PC-9 (cell line): ENCODE results near the gene KL. TPM values are rescaled to one million over a fixed set of nuclear protein-coding genes. Genes with fewer than 3 reads are reported as not detected.

ENCODE experiments used
- BruUV-seq: library from RNA; stranded (reverse); fragments of 400-500 nt; replicated peaks from 2 replicates; lab custom pipeline; 2021; lab: Mats Ljungman, UMichigan
- CTCF ChIA-PET: fragments of 300-600 bp; sonication (Branson Sonifier 250); formaldehyde crosslinking; loops from one replicate; lab custom pipeline; 2022; ENCODE audit warnings: antibody characterized with exemption; lab: Charles Lee
- POLR2A ChIA-PET: fragments of 300-600 bp; sonication (Branson Sonifier 250); formaldehyde crosslinking; loops from one replicate; lab custom pipeline; 2022; ENCODE audit warnings: antibody characterized with exemption; ENCODE audit not compliant: unreplicated experiment; lab: Charles Lee
- DNase-seq, 2 experiments: peaks; one replicate each; pipeline versions ENCODE4 v3.0.0 to v3.0.0-alpha.2; 2015 to 2022; ENCODE audit warnings: mixed read lengths in 1 of 2
- H2AFZ ChIP-seq: fragments of 200-600 bp; sonication (generic); 2 replicates; pipeline ENCODE4 v1.8.1; 2017; ENCODE audit warnings: antibody characterized with exemption
- H3F3A ChIP-seq: fragments of 200-600 bp; sonication (generic); 2 replicates; pipeline ENCODE4 v1.8.1; 2017; ENCODE audit warnings: antibody characterized with exemption, mild to moderate bottlenecking, low read depth; ENCODE audit not compliant: insufficient read depth
- H3K27ac ChIP-seq: fragments of 200-600 bp; sonication (generic); 2 replicates; pipeline ENCODE4 v1.6.1; 2016; ENCODE audit warnings: mixed run types
- H3K27me3 ChIP-seq: fragments of 200-600 bp; sonication (generic); 2 replicates; pipeline ENCODE4 v1.6.1; 2016; ENCODE audit warnings: low read depth, mixed run types; ENCODE audit not compliant: insufficient read depth
- H3K36me3 ChIP-seq: fragments of 200-600 bp; sonication (generic); 2 replicates; pipeline ENCODE4 v1.6.1; 2016; ENCODE audit warnings: low read depth, mixed run types
- H3K4me1 ChIP-seq: fragments of 200-600 bp; sonication (generic); replicated peaks from 2 replicates; pipeline ENCODE4 v1.6.1; 2016; ENCODE audit warnings: mixed run types; ENCODE audit not compliant: insufficient read depth
- H3K4me2 ChIP-seq: fragments of 200-600 bp; sonication (generic); 2 replicates; pipeline ENCODE4 v1.6.1; 2017; ENCODE audit warnings: mixed run types
- H3K4me3 ChIP-seq: fragments of 200-600 bp; sonication (generic); 2 replicates; pipeline ENCODE4 v1.6.1; 2016; ENCODE audit warnings: mixed run types
- H3K79me2 ChIP-seq: fragments of 200-600 bp; sonication (generic); 2 replicates; pipeline ENCODE4 v1.6.1; 2017; ENCODE audit warnings: low read depth, mixed run types
- H3K9me2 ChIP-seq: fragments of 200-600 bp; sonication (generic); 2 replicates; pipeline ENCODE4 v1.8.1; 2017; ENCODE audit warnings: mild to moderate bottlenecking; ENCODE audit not compliant: insufficient read depth
- H3K9me3 ChIP-seq: fragments of 200-600 bp; sonication (generic); 2 replicates; pipeline ENCODE4 v1.8.1; 2016; ENCODE audit warnings: low read depth; ENCODE audit not compliant: insufficient read depth
- H4K20me1 ChIP-seq: fragments of 200-600 bp; sonication (generic); 2 replicates; pipeline ENCODE4 v1.8.1; 2017; ENCODE audit not compliant: insufficient read depth
- EZH2 ChIP-seq: fragments of 200-600 bp; sonication (generic); IDR thresholded peaks from 2 replicates; pipeline ENCODE4 v1.8.0; 2017; ENCODE audit warnings: antibody characterized with exemption, low read depth
- intact Hi-C: fragments of 100-400 bp; cut with micrococcal nuclease; formaldehyde crosslinking; loops from one replicate; pipeline ENCODE4 v1.10.0; 2022; ENCODE audit not compliant: unreplicated experiment
- total RNA-seq: library from RNA; stranded (reverse); gene quantifications from 2 replicates; pipeline ENCODE4 v1.2.3, GENCODE V29; 2021
- TF ChIP-seq, protein P1 (sequence below): fragments of 200-600 bp; sonication (generic); conservative IDR thresholded peaks from 2 replicates; pipeline ENCODE4 v1.6.1; 2017; ENCODE audit warnings: mixed run types, antibody characterized with exemption, mild to moderate bottlenecking, moderate library complexity

Gene KL
- total RNA-seq, 1 experiment from 2014 or later = 1.4 TPM

- no peaks in the 10 kb centered on the region for H3K9me2 ChIP-seq
- H3K27me3 ChIP-seq = no peaks in the 10 kb centered on the region
- H3K36me3 ChIP-seq = no peaks in the 10 kb centered on the region
- no peak overlapping the region for H3K27ac ChIP-seq
- no peaks in the 10 kb centered on the region for H3K9me3 ChIP-seq
- ChIA-PET POLR2A (no interaction called here), CTCF (no interaction called here)
- no TSS peak for BruUV-seq
- H3K79me2 ChIP-seq = no peaks in the 10 kb centered on the region
- no peak overlapping the region for H3K4me2 ChIP-seq
- no peak for DNase-seq
- no peaks in the 10 kb centered on the region for H4K20me1 ChIP-seq
- no peak overlapping the region for H2AFZ ChIP-seq
- H3F3A ChIP-seq = no peaks in the 10 kb centered on the region
- TF ChIP-seq, protein P1, sequence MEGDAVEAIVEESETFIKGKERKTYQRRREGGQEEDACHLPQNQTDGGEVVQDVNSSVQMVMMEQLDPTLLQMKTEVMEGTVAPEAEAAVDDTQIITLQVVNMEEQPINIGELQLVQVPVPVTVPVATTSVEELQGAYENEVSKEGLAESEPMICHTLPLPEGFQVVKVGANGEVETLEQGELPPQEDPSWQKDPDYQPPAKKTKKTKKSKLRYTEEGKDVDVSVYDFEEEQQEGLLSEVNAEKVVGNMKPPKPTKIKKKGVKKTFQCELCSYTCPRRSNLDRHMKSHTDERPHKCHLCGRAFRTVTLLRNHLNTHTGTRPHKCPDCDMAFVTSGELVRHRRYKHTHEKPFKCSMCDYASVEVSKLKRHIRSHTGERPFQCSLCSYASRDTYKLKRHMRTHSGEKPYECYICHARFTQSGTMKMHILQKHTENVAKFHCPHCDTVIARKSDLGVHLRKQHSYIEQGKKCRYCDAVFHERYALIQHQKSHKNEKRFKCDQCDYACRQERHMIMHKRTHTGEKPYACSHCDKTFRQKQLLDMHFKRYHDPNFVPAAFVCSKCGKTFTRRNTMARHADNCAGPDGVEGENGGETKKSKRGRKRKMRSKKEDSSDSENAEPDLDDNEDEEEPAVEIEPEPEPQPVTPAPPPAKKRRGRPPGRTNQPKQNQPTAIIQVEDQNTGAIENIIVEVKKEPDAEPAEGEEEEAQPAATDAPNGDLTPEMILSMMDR = no peak
- TF ChIP-seq EZH2 = no peak
- no peaks in the 10 kb centered on the region for H3K4me1 ChIP-seq
- H3K4me3 ChIP-seq = no peak overlapping the region
- intact Hi-C loops = no loop called here
These were observed 75.2 kb downstream of the KL start for GRCh38 chr13:33091415-33091774.

GRCh38 chr13:33092073-33092987 is 76.1 kb downstream of the KL start:
- intact Hi-C loops = no loop called here
- Histone ChIP-seq H3K27ac (no peak overlapping the region), H3K36me3 (no peaks in the 10 kb centered on the region), H2AFZ (no peak overlapping the region), H3F3A (no peaks in the 10 kb centered on the region), H3K4me1 (no peaks in the 10 kb centered on the region), H3K4me3 (no peak overlapping the region), H3K9me3 (no peaks in the 10 kb centered on the region), H3K27me3 (no peaks in the 10 kb centered on the region), H3K79me2 (no peaks in the 10 kb centered on the region), H4K20me1 (no peaks in the 10 kb centered on the region), H3K9me2 (no peaks in the 10 kb centered on the region), H3K4me2 (no peak overlapping the region)
- ChIA-PET CTCF (no interaction called here), POLR2A (no interaction called here)
- DNase-seq = no peak
- TF ChIP-seq, protein P1 = no peak
- TF ChIP-seq EZH2 = no peak
- BruUV-seq = no TSS peak

DNA sequence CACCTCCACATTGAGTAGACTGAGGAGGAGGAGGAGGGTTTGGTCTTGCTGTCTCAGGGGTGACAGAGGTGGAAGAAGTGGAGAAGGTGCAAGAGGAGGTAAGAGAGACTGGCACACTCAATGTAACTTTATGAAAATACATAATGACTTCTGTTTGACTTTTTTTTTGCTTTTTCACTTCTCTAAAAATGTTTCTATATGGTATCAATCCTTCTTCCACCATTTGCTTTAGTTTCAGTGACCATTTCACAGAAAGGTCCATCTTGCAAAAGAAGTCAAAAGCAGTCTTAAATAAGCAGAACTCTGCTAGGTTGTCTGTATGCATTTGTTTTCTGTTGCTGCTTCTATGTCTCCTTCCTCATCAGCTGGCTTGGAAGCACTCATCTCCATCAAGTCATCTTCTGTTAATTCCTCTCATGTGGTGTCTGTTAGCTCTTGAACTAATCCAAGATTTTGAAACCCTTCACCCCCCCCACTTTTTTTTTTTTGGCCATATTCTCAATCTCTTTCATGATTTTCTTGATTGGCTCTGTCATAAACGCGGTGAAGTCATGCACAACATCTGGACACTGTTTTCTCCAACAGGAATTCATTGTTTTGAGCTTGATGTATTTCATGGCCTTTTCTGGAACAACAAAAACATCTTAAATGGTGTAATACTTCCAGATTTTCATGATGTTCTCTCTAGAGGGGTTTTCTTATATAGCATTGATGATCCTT is 80.8 kb downstream of the KL start:
- ChIA-PET POLR2A (interaction anchor here (0.6 kb wide), 1 partner anchor 794 kb away, joined by 4 read pairs; no protein-coding TSS in a partner anchor), CTCF (no interaction called here)
- TF ChIP-seq EZH2 = no peak
- TF ChIP-seq, protein P1 = no peak
- no peaks in the 10 kb centered on the region for H3K4me1 ChIP-seq
- H3K9me3 ChIP-seq = no peaks in the 10 kb centered on the region
- no peak overlapping the region for H2AFZ ChIP-seq
- no peaks in the 10 kb centered on the region for H3F3A ChIP-seq
- no peak overlapping the region for H3K4me3 ChIP-seq
- H3K79me2 ChIP-seq = no peaks in the 10 kb centered on the region
- no TSS peak for BruUV-seq
- intact Hi-C loops = no loop called here
- no peaks in the 10 kb centered on the region for H3K36me3 ChIP-seq
- no peaks in the 10 kb centered on the region for H3K9me2 ChIP-seq
- H3K27me3 ChIP-seq = no peaks in the 10 kb centered on the region
- DNase-seq = no peak
- no peak overlapping the region for H3K27ac ChIP-seq
- H4K20me1 ChIP-seq = no peaks in the 10 kb centered on the region
- H3K4me2 ChIP-seq = no peak overlapping the region
